Measurements from ENCODE around the gene ANKMY1.

Gene ANKMY1

GRCh38 chr2:240449764-240450531, 107.8 kb downstream of the ANKMY1 start:
- H3K36me3 ChIP-seq = peaks cover 0 to 18% (median 5%) of the 10 kb centered on the region in 3 donors
- no peaks in the 10 kb centered on the region for H3K27me3 ChIP-seq
- DNase-seq = no peak
- peaks cover 0 to 47% (median 29%) of the 10 kb centered on the region in 4 donors for H3K4me1 ChIP-seq
- H3K9me3 ChIP-seq = no peaks in the 10 kb centered on the region
- intact Hi-C loops (cut with DNase I; ENCODE audit: low total_unique reads) = loop anchor here (10.0 kb wide), 1 partner anchor 105 kb away; the partner anchor contains the start of gene ANKMY1
- H3K4me3 ChIP-seq = no peak overlapping the region
- no peak overlapping the region for H3K27ac ChIP-seq
- no peak for TF ChIP-seq CTCF (IDR thresholded peaks at IDR 0.05)

GRCh38 chr2:240448387-240449274, 109.2 kb downstream of the ANKMY1 start:
- Histone ChIP-seq H3K27ac (no peak overlapping the region), H3K4me1 (peaks cover 0 to 36% (median 22%) of the 10 kb centered on the region in 4 donors), H3K36me3 (peaks cover 0 to 27% (median 5%) of the 10 kb centered on the region in 3 donors), H3K4me3 (no peak overlapping the region), H3K9me3 (no peaks in the 10 kb centered on the region), H3K27me3 (no peaks in the 10 kb centered on the region)
- intact Hi-C loops (cut with DNase I; ENCODE audit: low total_unique reads) = no loop called here
- no peak for DNase-seq
- TF ChIP-seq CTCF (IDR thresholded peaks at IDR 0.05) = no peak

- DNase-seq = no peak
- intact Hi-C loops (cut with DNase I; ENCODE audit: low total_unique reads) = no loop called here
- no peak overlapping the region for H3K4me3 ChIP-seq
- H3K36me3 ChIP-seq = peaks cover 0 to 27% (median 5%) of the 10 kb centered on the region in 3 donors
- no peaks in the 10 kb centered on the region for H3K27me3 ChIP-seq
- H3K4me1 ChIP-seq = peaks cover 0 to 31% (median 19%) of the 10 kb centered on the region in 4 donors
- no peak for TF ChIP-seq CTCF (IDR thresholded peaks at IDR 0.05)
- H3K9me3 ChIP-seq = no peaks in the 10 kb centered on the region
- no peak overlapping the region for H3K27ac ChIP-seq
Measured at GRCh38 chr2:240447934-240448333, 109.9 kb downstream of the ANKMY1 start.

GRCh38 chr2:240447331-240447730, 110.5 kb downstream of the ANKMY1 start:
- no peak for TF ChIP-seq CTCF (IDR thresholded peaks at IDR 0.05)
- Histone ChIP-seq H3K27me3 (no peaks in the 10 kb centered on the region), H3K4me3 (no peak overlapping the region), H3K9me3 (no peaks in the 10 kb centered on the region), H3K36me3 (peaks cover 0 to 27% (median 5%) of the 10 kb centered on the region in 3 donors), H3K27ac (no peak overlapping the region), H3K4me1 (peaks cover 0 to 27% (median 18%) of the 10 kb centered on the region in 4 donors)
- no peak for DNase-seq
- intact Hi-C loops (cut with DNase I; ENCODE audit: low total_unique reads) = no loop called here

GRCh38 chr2:240446664-240447175, 111.1 kb downstream of the ANKMY1 start:
- Histone ChIP-seq H3K9me3 (no peaks in the 10 kb centered on the region), H3K36me3 (peaks cover 0 to 27% (median 5%) of the 10 kb centered on the region in 3 donors), H3K27ac (no peak overlapping the region), H3K4me1 (peaks cover 0 to 21% (median 12%) of the 10 kb centered on the region in 4 donors), H3K4me3 (no peak overlapping the region), H3K27me3 (no peaks in the 10 kb centered on the region)
- intact Hi-C loops (cut with DNase I; ENCODE audit: low total_unique reads) = no loop called here
- DNase-seq = no peak
- TF ChIP-seq CTCF (IDR thresholded peaks at IDR 0.05) = no peak
